PC-9 (cell line): ENCODE results near the gene GPR42.

Source experiments
- CTCF ChIP-seq: fragments of 200-600 bp; sonication (generic); conservative IDR thresholded peaks from 2 replicates; pipeline ENCODE4 v1.6.1; 2017; ENCODE audit warnings: mixed run types, antibody characterized with exemption, mild to moderate bottlenecking, moderate library complexity
- EZH2 ChIP-seq: fragments of 200-600 bp; sonication (generic); IDR thresholded peaks from 2 replicates; pipeline ENCODE4 v1.8.0; 2017; ENCODE audit warnings: antibody characterized with exemption, low read depth

GRCh38 chr19:35344511-35345031 is 26.3 kb upstream of the GPR42 start:
- TF ChIP-seq CTCF: no peak
- TF ChIP-seq EZH2: no peak
